BLaER1 treated with 17β-estradiol and CSF1 and Interleukin-3, amounts not matched to agents 10 nM and 100 nM (cell line): Measurements from ENCODE around the gene MAP2.

Experiments
- H3K27ac ChIP-seq, 11 experiments: shearing (Covaris generic); formaldehyde crosslinking; 2 replicates each; pipeline ENCODE4 v1.8.1; 2022
- H3K27me3 ChIP-seq, 11 experiments: shearing (Covaris generic); formaldehyde crosslinking; 2 replicates each; pipeline ENCODE4 v1.8.1; 2022
- H3K36me3 ChIP-seq, 11 experiments: shearing (Covaris generic); formaldehyde crosslinking; 2 replicates each; pipeline ENCODE4 v1.8.1; 2022
- H3K4me1 ChIP-seq, 10 experiments: shearing (Covaris generic); formaldehyde crosslinking; 2 replicates each; pipeline ENCODE4 v1.8.1; 2022
- H3K4me2 ChIP-seq, 11 experiments: shearing (Covaris generic); formaldehyde crosslinking; 2 replicates each; pipeline ENCODE4 v1.8.1; 2022
- H3K4me3 ChIP-seq, 10 experiments: shearing (Covaris generic); formaldehyde crosslinking; 2 replicates each; pipeline ENCODE4 v1.8.1; 2022
- H3K9ac ChIP-seq, 11 experiments: shearing (Covaris generic); formaldehyde crosslinking; 2 replicates each; pipeline ENCODE4 v1.8.1; 2022
- H3K9me3 ChIP-seq, 11 experiments: shearing (Covaris generic); formaldehyde crosslinking; replicated peaks in 1 of 11; 2 replicates each; pipeline ENCODE4 v1.8.1; 2022
- H4K20me1 ChIP-seq, 11 experiments: shearing (Covaris generic); formaldehyde crosslinking; 2 replicates each; pipeline ENCODE4 v1.8.1; 2022
- Cebpa-rat ChIP-seq, 11 experiments: shearing (Covaris generic); IDR thresholded peaks; 2 replicates each; pipeline ENCODE4 v1.8.1; 2022

Gene MAP2

DNA sequence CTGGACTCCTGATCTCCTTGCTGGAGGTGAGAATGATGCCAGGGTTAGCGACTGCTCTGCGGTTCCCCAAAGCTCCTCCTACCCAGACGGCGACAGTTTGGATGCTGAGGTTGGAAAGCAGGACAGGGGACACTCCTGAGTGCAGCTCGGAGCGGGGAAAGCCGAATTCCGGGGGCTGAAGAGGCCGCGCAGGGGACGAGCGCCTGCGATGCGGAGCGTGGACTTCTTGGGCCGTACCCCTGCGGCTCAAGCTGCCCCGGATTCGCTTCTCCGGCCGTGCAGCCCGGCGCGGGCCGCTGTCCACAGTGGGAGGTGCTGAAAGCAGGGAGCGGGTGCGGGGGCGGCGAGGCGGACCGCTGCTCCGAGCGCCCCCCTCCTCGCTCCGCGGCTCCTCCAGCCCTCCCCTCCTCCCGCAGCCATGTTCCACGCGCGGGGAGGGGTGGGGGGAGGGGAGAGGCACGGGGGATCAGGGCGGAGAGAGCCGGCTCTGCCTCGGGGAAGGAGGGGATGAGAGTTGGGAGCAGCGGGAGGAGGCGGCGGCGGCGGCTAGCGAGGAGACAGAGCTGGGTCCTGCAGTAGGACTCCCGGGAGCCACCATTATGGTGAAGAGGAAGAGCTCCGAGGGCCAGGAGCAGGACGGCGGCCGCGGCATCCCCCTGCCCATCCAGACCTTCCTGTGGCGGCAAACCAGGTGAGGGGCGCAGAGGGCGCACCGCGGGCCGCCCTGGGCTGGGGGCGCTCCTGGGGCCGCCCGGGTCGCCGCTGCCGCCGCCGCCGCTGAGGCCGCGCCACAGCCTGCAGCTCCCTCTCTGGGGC, 347.8 kb downstream of the MAP2 start, which contains the start of gene UNC80:
Gene UNC80, plus strand, starts transcription at position 359 of the 816 bp plus-strand sequence. Its CDS starts 241 bp downstream, at position 600.
- Histone ChIP-seq H4K20me1 (no peaks in the 10 kb centered on the region), H3K4me1 (no peaks in the 10 kb centered on the region), H3K9ac (no peak within 1 kb of the TSS), H3K9me3 (peaks cover 0 to 9% (median 4%) of the 10 kb centered on the region in 11 experiments; a peak in 6 of 22 replicates), H3K36me3 (no peaks in the 10 kb centered on the region), H3K27ac (no peak within 1 kb of the TSS), H3K4me3 (no peak within 1 kb of the TSS), H3K4me2 (no peak within 1 kb of the TSS), H3K27me3 (no peaks in the 10 kb centered on the region)
- TF ChIP-seq Cebpa-rat (IDR thresholded peaks at IDR 0.05): no peak

DNA sequence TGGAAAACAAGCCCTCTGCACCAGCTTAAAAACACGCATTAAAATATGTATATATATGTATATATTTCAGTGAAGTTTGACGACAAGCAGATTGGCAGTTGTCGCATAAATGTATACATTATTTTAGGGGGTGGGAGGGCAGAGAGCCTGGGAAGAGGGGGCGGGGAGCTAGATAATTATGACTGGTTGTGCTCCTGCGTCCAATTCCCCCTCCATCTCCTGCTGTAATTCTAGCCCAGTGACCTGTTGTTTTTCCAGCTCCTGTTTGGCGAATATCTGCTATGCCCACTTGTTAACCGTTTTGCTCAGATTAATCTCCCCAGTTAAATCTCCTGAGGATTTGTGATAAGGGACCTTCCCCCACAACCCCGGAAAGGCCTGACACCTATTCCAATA, 348.4 kb downstream of the MAP2 start:
- no peak for TF ChIP-seq Cebpa-rat (IDR thresholded peaks at IDR 0.05)
- Histone ChIP-seq H3K27ac (no peak overlapping the region), H3K27me3 (no peaks in the 10 kb centered on the region), H3K4me2 (no peak overlapping the region), H3K9me3 (peaks cover 0 to 9% (median 4%) of the 10 kb centered on the region in 11 experiments; a peak in 6 of 22 replicates), H3K4me1 (no peaks in the 10 kb centered on the region), H3K36me3 (no peaks in the 10 kb centered on the region), H3K9ac (no peak overlapping the region), H3K4me3 (no peak overlapping the region), H4K20me1 (no peaks in the 10 kb centered on the region)

DNA sequence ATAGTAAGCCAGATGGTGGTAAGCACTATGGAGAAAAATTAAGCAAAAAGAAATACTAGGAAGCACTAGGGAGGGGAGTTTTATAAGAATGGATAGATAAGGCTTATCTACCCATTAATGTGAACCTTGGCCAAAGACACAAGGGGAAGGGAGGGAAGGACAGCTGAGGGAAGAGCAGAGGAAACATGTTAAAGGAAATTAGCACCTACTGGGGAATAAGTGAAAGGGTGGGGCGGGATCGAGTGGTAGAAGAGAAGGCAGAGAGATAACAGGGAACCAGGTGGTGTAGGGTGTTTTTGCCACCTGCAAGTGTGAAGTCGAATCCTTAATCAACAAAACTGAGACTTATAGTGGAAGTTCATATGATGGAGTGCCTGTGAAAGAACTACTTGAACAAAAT, 349.5 kb downstream of the MAP2 start:
- Histone ChIP-seq H3K27me3 (no peaks in the 10 kb centered on the region), H3K4me1 (no peaks in the 10 kb centered on the region), H3K4me2 (no peak overlapping the region), H3K27ac (no peak overlapping the region), H3K9ac (no peak overlapping the region), H4K20me1 (no peaks in the 10 kb centered on the region), H3K4me3 (no peak overlapping the region), H3K9me3 (peaks cover 0 to 9% (median 4%) of the 10 kb centered on the region in 11 experiments; a peak in 6 of 22 replicates), H3K36me3 (no peaks in the 10 kb centered on the region)
- TF ChIP-seq Cebpa-rat (IDR thresholded peaks at IDR 0.05): no peak
